HCT116 (cell line): ENCODE results near the gene SH3PXD2A.

Experiments
- EZH2phosphoT487 ChIP-seq: fragments of 200-600 bp; IDR thresholded peaks from 2 replicates; pipeline ENCODE4 v1.6.1; 2018; ENCODE audit warnings: antibody characterized with exemption, borderline replicate concordance
- TF ChIP-seq, protein P1 (sequence below), 3 experiments: fragments of 200-600 bp in 1 of 3; sonication (generic) in 1 of 3; IDR thresholded peaks in 2 of 3; conservative IDR thresholded peaks in 1 of 3; 2 replicates each; pipeline ENCODE4 v1.5.1; 2012 to 2017; ENCODE audit warnings: low read depth in 2 of 3, low read length in 2 of 3, antibody characterized with exemption in 1 of 3, borderline replicate concordance in 1 of 3, control low read depth in 1 of 3, mild to moderate bottlenecking in 1 of 3, mixed read lengths in 1 of 3, mixed run types in 1 of 3, moderate library complexity in 1 of 3; ENCODE audit not compliant: insufficient read depth in 1 of 3

DNA sequence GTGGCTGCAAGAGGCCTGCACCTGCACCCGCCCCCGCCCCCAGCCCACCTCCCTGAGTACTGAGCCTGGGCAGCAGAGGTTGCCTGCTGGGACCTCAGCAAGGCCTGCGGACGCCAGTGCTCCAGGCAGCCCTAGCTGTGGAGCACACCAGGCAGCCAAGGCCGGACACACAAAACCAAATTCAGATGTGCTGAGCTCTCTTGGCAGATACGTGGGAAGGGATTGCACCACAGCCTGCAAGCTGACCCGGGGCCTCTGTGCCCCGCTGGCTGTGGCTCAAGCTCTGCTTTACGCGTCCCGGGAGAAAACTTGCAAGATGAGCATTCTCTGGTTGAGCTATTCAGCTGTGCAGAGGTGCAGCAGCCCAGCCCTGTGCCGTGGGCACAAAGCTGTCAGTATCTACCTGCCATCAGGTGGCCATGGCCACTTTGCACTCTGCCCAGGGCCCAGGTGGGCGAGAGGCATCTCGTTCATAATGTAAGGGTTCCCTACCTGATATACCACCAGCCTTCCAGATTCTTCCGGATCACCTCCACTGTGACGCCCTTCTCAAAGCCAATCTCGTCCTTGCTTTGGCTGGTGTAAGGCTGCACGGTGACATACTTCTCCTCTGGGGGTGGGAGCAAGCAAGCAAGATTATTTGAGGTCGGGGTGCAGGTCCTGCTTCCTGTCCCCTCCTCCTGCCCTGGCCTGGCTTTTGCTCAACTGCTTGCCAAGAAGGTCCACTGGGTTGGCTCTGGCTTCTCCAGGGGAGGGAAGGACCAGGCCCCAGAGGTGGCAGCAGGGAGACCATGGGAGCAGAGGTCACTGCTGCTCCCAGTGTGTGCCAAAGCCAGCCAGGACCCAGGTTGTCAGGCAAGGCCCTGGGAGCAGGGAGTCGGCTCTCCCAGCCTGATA, 238.4 kb downstream of the SH3PXD2A start:
- TF ChIP-seq, protein P1, sequence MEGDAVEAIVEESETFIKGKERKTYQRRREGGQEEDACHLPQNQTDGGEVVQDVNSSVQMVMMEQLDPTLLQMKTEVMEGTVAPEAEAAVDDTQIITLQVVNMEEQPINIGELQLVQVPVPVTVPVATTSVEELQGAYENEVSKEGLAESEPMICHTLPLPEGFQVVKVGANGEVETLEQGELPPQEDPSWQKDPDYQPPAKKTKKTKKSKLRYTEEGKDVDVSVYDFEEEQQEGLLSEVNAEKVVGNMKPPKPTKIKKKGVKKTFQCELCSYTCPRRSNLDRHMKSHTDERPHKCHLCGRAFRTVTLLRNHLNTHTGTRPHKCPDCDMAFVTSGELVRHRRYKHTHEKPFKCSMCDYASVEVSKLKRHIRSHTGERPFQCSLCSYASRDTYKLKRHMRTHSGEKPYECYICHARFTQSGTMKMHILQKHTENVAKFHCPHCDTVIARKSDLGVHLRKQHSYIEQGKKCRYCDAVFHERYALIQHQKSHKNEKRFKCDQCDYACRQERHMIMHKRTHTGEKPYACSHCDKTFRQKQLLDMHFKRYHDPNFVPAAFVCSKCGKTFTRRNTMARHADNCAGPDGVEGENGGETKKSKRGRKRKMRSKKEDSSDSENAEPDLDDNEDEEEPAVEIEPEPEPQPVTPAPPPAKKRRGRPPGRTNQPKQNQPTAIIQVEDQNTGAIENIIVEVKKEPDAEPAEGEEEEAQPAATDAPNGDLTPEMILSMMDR (IDR thresholded peaks at IDR 0.05 in 2 of 3, conservative IDR thresholded peaks at IDR 0.05 in 1 of 3; ENCODE audit: borderline replicate concordance in 1 of 3, insufficient read depth in 1 of 3, low read depth in 2 of 3, low read length in 2 of 3), result no peak
- no peak for TF ChIP-seq EZH2phosphoT487
